Measurements from ENCODE around the gene TOX2.

Gene TOX2

DNA sequence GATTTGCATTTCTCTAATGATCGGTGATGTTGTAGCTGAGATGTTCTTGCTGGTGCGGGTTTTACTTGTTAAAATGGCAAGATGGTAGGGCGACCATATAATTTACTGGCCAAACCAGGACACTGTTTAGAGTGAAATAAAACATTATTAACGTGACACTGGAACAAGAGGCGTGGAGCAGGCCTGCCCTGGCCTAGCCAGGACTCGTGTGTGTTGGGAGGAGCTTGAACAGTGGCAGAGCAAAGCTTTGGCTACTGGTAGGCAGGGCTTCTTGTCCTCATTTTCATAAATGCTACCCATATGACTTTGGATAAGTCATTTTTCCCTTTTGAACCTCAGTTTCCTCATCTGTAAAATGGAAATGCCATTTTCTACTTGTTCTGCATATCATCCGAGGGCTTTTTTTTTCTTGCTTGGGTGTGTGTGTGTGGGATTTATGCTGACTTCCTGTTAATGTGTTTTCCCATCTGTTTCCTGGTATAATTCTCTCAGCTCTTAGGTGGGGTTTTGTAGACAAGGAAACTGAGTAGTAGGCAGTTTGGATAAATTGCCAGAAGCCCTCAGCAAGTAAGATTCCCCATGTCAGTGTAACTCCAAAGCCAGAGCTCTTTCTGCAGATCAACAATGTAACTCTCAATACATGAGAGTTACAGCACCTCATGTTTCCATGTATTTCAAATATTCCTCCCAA, 81.7 kb downstream of the TOX2 start:
- DNase-seq (ENCODE audit: low read depth in 2 of 2) = no peak

- no peak for DNase-seq (ENCODE audit: low read depth in 2 of 2)
These were observed 85.2 kb downstream of the TOX2 start for GRCh38 chr20:43999848-44000247.

DNA sequence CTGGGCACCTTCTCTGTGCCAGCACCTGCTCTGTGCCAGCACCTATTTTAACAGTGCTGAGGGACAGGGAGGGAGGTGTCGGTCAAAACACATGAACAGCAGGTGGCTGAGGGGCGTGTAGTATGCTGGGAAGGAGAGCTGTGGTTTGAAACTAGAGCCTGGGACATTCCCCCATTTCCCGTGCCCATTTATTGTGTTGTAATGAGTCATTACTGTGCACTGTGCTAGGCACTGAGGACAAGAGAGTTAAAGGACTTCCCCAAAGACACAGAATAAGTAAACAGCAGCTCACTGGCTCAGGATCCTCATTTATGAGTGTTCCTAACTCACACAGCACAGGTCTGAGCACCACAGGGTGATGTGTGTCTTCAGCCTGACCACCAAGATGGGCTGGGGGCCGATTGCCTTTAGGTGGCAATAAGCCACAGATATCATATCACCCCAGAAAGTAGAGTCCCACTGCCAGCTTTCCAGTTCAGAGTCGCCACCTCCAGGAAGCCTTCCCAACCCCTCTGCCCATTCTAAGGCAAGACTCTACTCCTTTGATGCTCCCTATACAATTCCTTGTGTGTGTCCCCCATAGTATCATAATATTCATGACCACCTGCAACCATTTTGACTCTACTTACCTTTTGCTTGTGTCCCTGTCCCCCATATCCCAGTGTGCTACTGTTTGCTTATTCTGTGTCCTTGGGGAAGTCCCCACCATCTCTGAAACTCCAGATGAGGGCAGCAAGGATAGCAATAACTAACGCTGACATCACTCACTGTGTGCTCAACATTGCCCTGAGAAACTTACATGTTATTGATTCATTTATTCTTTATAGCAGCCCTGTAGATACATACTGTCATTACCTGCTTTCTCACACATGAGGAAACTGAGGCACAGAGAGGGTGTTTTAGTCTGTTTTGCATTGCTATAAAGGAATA, 87.3 kb downstream of the TOX2 start:
- no peak for DNase-seq (ENCODE audit: low read depth in 2 of 2)

DNA sequence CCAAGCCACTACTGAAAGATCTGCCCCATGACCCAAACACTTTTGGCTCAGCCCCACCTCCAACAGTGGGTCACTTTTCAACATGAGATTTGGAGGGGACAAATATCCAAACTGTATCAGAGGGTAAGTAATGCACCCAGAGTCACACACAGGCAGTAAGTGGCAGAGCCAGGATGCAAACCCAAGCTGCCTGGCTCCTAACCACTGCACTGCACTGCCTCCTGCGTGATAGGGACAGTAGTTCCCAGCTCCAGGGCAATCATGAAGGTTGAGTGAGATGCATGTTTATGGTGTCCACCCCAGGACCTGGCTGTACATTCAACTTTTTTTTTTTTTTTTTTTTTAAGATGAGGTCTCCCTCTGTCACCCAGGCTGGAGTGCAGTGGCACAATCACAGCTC, 88.2 kb downstream of the TOX2 start:
- no peak for DNase-seq (ENCODE audit: low read depth in 2 of 2)

DNA sequence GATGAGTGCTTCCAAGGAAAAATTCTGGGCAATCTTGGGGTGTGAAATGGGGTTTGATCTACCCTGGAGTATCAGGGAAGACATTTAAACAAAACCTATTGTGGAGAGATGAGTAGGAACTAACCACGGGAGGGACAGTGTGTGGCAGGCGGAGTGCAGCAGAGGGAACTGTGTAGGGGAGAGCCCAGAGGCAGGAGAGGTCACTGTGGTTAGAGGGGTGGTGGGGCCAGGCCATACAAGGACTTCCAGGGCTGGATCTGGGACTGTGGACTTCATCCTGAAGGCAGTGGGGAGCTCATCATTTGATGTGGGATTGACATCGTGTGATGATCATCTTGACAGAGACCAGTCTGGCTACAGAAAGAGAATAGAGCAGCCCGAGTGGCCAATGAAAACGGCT, 89.0 kb downstream of the TOX2 start:
- no peak for DNase-seq (ENCODE audit: low read depth in 2 of 2)

DNA sequence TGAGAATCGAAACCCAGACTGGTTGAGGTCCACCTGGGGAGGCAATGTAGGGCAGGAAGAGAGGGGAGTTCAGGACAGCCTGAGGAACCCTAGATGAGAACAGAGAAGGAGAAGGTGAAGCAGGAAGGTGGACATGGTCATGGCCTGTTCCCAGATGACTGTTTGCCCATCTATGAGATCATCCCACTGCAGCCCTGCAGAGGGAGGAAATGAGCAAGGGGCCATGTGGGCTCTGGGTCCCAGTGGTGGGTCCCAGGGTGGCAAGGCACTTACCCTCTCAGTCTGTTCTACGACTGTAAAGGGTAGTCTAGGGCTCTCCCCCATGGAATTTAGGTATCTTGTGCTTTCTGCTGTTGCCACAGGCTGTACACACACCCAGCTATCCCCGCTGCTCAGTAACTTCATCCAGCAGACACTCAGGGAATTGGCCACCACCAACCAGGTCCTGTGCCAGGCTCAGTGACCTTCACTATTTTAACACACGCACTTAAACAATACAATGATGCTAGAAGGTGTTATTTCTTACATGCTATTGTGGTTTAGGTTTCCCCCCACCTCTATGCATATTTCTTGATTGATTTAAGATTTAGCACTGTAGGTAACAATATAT, 89.8 kb downstream of the TOX2 start:
- DNase-seq (ENCODE audit: low read depth in 2 of 2) = no peak

DNA sequence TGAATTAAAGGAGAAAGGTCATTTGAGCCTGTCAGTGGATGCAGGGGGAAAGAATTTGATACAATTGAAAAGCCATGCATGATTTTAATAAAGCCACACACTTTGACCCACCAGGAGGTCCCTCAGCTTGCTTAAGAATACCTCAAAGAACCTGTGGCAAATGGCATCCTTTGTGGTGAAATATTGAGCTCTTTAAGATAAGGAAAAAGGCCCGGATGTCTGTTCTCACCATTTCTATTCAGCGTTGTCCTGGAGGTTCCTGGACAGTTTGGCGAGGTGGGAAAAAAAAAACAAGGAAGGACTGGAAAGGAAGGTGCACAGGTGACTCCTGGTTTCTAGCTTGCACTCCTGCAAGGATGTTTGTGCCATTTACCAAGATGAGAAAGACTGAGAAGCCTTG, 91.0 kb downstream of the TOX2 start:
- DNase-seq (ENCODE audit: low read depth in 2 of 2) = no peak

DNA sequence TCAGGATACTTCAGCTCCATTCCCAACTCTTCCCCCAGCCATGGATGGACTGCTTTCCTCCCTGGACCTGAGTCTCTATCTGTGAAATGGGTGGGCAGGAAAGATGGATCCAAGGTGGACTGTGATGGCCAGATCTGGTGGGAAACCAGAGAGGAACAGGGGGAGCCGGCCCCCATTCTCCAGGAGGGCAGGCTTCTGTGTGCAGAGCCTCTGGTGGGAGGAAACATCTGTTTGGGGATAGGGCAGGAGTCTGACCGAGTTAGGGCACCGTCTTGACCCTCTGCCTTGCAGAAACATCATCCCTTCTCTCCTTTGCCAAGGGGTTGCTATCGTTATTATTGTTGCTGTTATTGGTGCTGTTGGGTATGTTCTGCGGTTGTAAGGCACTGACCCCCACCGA, 91.5 kb downstream of the TOX2 start:
- DNase-seq (ENCODE audit: low read depth in 2 of 2) = no peak

DNA sequence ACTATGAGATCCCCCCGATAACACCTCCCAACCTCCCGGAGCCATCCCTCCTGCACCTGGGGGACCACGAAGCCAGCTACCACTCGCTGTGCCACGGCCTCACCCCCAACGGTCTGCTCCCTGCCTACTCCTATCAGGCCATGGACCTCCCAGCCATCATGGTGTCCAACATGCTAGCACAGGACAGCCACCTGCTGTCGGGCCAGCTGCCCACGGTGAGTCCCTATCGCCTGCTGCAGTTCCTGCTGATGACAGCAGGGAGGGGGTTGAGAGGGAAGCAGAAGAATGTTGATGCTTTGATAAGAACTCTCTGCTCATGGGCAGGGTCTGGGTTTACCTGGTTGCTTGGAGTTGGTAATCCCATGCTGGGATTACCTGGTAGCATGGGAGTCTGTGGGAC, 91.9 kb downstream of the TOX2 start:
- no peak for DNase-seq (ENCODE audit: low read depth in 2 of 2)

DNA sequence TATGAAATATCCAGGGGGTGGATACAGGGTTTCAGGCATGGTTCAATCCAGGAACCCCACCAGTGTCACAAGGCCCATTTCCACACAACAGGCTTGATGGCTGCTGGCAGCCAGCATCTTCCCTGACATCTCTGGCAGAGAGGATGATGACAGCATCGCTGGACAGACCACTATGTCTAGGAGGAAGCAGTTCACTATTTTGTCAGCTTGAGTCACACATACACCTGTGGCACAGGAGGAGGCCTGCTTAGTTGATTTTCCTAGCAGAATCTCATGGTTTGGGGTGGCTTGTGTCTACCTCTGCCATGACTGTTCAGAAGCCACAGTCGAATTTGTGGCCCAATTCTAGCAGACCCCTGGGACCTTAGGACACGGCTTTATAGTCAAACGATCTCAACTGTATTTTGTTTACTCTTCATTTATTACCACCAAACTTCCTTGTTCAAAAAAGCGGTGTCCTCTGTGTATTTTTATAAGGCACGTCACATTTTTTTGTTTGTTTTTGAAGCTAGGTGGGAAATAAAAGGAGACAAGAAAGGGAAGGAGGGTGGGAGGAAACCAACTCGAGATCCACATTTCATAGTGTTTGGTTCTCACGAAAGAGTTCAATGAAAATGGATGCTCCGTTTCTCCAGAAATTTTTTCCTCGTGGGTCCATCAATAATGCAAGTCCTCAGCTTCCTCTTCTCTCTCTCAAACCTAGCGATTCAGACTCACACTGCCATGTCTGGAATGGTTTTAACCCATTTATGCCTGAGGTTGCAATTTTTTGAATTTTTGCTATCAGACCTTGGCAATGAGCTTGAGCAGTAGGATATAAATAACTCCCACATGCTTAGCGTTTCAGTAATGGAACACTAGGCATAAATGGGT, 94.4 kb downstream of the TOX2 start:
- no peak for DNase-seq (ENCODE audit: low read depth in 2 of 2)

- DNase-seq (ENCODE audit: low read depth in 2 of 2) = no peak
These were observed 95.0 kb downstream of the TOX2 start for GRCh38 chr20:44009679-44009992.

DNA sequence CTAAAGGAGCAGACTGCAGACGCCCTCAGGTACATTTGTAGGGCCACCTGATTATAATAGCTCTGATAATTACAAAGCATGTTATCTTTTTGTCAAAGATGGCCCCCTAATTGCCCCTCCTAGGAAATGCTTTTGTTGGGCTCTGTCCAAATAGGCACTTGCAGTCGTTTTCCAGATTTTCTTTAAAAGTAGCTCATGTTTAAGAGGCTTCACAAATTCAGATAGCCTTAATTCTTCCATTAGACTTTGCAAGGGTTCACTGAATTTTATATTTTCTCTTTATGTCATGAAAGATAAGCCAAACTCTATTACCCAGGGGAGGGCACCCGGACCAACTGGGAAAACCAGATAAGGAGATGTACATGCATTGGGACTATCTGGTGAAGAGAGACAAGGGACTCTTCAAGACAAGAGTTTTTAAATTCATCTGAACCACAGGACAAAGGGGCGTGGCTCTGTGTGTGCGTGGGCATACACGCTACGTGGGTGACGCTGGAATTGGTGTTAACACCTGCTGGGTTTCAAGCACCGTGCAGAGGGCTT, 95.6 kb downstream of the TOX2 start:
- no peak for DNase-seq (ENCODE audit: low read depth in 2 of 2)

GRCh38 chr20:44011251-44011940, 96.7 kb downstream of the TOX2 start:
- DNase-seq (ENCODE audit: low read depth in 2 of 2) = no peak

- DNase-seq (ENCODE audit: low read depth in 2 of 2) = no peak
These were observed 98.0 kb downstream of the TOX2 start for GRCh38 chr20:44012466-44013226.

GRCh38 chr20:44014807-44015732, 100.4 kb downstream of the TOX2 start:
- DNase-seq (ENCODE audit: low read depth in 2 of 2) = no peak

- no peak for DNase-seq (ENCODE audit: low read depth in 2 of 2)
These were observed 101.1 kb downstream of the TOX2 start for GRCh38 chr20:44015733-44016103.

GRCh38 chr20:44016525-44016924, 101.9 kb downstream of the TOX2 start:
- DNase-seq (ENCODE audit: low read depth in 2 of 2) = no peak

- no peak for DNase-seq (ENCODE audit: low read depth in 2 of 2)
These were observed 102.6 kb downstream of the TOX2 start for GRCh38 chr20:44017211-44017610.

DNA sequence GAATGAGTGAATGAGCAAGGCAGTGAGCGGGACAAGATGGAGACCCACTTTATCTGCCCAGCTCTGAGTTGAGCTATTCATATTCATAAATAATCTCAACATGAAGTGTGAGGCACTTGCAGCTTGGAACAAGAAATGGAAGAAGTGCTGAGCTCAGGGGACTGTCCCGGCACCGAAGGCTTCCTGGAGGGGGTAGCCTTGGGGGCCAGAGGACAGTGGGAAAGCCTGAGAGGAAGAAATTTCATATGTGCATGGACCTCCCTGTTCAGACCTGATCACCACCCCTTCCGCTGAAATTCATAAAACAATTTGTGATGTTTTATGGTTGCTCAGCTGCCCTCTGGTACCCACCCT, 103.2 kb downstream of the TOX2 start:
- no peak for DNase-seq (ENCODE audit: low read depth in 2 of 2)
